ENCODE measurements around the gene AHDC1.

Gene AHDC1

GRCh38 chr1:27604579-27605299 is 795 bp upstream of the AHDC1 start:
- no peak for TF ChIP-seq CTCF (IDR thresholded peaks at IDR 0.05; ENCODE audit: extremely low read depth, missing control alignments)
- DNase-seq (ENCODE audit: low spot score), result no peak

GRCh38 chr1:27603309-27603680 is 649 bp downstream of the AHDC1 start:
- peak; percentile 82 for DNase-seq (ENCODE audit: low spot score)
- TF ChIP-seq CTCF (IDR thresholded peaks at IDR 0.05; ENCODE audit: extremely low read depth, missing control alignments), result no peak

GRCh38 chr1:27602462-27603308 is 1.3 kb downstream of the AHDC1 start:
- DNase-seq (ENCODE audit: low spot score), result peak; percentile 78

GRCh38 chr1:27601771-27602461 is 2.0 kb downstream of the AHDC1 start:
- no peak for TF ChIP-seq CTCF (IDR thresholded peaks at IDR 0.05; ENCODE audit: extremely low read depth, missing control alignments)
- peak; percentile 53 for DNase-seq (ENCODE audit: low spot score)

More at GRCh38 chr1:27602462-27603308, 1.3 kb downstream of the AHDC1 start:
- no peak for TF ChIP-seq CTCF (IDR thresholded peaks at IDR 0.05; ENCODE audit: extremely low read depth, missing control alignments)

GRCh38 chr1:27601321-27601770 is 2.6 kb downstream of the AHDC1 start:
- TF ChIP-seq CTCF (IDR thresholded peaks at IDR 0.05; ENCODE audit: extremely low read depth, missing control alignments), result no peak
- no peak for DNase-seq (ENCODE audit: low spot score)

GRCh38 chr1:27600498-27601175 is 3.3 kb downstream of the AHDC1 start:
- DNase-seq (ENCODE audit: low spot score), result no peak
- TF ChIP-seq CTCF (IDR thresholded peaks at IDR 0.05; ENCODE audit: extremely low read depth, missing control alignments), result no peak

Measured in GM20000 (cell line).